EL (cell line): ENCODE data around the gene MEG3.

Experiments
- DNase-seq: peaks from one replicate; pipeline ENCODE4 v3.0.0-alpha.2; 2016

Gene MEG3

GRCh38 chr14:100867631-100868315 lies 41.9 kb downstream of the MEG3 start:
- no peak for DNase-seq

- DNase-seq = no peak
Measured at GRCh38 chr14:100868621-100869370, 42.9 kb downstream of the MEG3 start.

- DNase-seq = peak; percentile 82
Measured at GRCh38 chr14:100871234-100872186, 45.6 kb downstream of the MEG3 start.

DNA sequence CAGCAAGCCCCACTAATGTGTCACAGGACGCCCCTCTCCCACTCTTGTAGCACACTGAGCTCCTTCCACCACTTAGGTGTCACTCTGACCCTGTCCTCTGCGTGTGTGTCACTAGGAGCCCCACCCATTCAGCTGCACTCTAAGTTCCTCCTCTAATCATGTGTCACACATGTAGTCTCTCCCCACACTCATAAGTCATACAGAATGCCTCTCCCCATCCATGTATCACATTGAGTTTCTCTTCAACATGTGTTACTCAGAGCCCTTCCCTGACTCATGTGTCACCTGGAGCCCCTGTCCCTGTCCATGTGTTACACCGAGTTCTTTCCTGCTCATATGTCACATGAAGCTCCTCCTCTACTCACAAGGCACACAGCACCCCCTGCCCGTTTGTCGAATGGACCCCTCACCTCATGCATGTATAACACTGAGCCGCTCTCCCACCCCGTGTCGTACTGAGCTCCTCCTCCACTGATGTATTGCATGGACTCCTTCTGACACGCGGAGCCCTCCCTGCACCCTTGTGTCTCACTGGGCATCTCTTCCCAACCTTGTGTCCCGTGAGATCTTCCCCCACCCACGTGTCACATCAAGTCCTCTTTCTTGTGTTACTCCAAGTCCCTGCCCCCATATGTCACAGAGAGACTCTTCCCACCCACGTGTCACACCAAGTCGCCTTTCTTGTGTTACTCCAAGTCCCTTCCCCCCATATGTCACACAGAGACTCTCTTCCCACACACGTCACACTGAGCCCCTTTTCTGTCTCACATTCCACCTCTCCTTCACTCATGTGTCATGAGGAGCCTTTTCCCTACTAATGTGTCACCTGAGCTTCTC lies 46.6 kb downstream of the MEG3 start:
- peak; percentile 14 for DNase-seq

DNA sequence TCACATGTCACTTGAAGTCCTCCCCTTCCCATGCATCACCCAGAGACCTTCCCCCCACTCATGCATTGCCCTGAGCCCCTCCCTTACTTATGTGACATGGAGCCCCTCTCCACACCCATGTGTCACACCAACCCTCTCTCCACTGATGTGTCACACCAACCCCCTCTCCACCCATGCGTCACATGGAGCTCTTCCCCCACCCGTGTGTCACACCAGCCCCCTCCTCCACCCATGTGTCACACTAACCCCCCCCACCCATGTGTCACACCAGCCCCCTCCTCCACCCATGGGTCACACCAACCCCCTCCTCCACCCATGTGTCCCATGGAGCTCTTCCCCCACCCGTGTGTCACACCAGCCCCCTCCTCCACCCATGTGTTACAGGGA lies 47.2 kb downstream of the MEG3 start:
- no peak for DNase-seq

DNA sequence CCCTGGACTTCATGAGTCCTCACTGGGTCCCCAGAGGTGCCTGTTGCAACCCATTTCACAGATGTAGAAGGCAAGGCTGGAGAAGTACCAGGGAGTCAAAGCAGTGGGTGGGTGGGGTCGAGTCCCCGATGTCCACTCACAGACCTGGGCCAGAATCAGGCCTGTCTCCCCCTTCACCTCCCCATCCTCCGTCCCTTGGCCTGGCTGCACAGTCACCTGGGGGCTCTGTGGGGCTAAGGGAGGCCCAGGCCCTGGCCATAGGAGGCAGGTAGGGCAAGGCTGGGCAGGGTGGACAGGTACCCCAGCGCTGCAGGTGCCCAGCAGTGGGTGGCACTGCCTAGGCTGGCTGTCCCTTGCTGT lies 48.1 kb downstream of the MEG3 start:
- no peak for DNase-seq

DNA sequence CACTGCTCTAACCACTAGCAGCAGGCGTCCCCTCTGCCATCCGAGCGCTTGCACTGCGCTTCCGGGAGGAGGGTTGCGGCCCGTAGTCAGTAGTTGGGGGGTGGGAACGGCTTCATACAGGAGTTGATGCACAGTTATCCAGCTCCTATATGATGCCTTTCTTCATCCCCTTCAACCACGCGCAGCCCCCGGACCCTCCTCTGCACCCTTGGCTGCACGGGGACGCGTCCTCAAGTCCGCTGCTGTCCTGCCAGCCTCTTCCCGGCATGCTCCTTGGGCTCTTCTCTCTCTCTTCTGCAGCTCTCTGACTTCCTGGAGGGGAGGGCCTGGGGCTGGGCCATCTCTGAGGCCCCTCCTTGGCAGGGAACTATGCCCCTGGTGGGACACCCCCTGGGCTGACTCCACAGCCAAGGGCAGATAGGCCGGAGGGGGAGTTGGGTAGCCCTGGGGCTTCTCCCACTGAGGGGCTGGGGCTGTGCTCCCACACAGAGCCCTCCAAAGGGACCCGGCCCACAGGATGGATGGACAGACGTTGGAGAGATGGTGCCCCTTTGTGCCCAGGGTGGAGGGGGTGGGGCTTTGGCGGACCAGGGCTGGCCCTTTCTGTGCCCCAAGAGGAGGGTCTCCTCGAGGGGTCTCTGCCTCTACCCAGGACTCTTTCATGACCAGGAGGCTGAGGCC lies 48.6 kb downstream of the MEG3 start:
- DNase-seq = no peak

DNA sequence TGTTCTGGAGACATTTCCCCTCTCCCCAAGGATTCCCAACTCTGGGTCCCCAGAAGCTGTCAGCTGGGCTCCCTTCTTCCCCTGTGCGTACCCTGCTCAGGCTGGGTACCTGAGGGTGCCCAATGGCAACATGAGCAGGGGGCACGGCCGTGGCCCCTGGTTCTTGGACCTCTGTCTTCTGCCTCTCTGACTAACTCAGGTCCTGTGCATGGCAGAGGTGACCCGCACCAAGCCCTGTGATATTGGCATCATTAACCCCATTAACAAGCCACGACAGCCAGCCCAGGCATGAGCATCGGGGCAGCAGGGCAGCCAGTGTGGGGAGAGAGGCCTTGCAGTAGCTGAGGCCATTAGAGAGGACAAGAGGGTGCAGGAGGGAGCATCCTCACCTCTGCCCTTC lies 49.2 kb downstream of the MEG3 start:
- no peak for DNase-seq

- no peak for DNase-seq
Measured at GRCh38 chr14:100875861-100876590, 50.1 kb downstream of the MEG3 start.

DNA sequence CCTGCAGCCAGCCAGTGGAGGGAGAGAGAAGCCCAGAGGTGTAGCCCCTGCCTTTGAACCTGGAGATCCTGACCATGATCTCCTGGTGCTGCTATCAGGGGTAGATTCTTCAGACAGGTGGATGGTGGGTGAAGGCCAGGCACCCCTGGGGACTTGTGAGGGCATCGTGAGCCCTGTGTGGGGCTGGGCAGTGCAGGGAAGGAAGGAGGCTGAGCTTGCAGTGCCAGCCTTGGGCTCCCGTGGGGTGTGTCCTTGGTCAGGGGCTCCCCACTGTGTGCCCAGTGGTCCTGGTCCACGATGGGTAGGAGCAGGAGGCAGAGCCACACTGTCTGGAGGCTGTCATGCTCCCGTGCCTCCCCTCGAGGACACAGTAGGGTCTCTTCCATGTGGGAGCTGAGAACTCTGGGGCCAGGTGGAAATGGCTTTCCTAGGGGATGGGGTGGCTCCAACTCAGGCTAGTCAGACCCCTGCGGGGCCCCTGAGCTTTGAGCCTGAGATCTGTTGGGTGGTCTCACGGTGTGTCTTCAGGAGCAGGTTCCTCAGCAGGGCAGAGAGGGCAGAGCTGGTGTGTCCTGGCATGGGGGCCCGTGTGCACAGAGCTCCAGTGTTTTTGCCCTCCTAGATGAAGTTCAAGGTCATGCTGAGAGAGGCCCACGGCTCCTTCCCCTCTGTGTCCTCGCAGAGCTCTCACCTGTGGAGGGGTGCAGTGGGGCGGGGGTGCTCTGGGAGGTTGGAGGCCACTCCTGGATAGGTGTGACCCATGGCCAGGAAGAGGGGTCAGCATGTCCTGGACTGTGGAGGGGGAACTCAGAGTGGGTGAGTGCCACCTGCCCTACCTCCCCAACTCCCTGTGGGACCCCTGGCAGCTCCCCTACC lies 52.6 kb downstream of the MEG3 start:
- DNase-seq = no peak

- no peak for DNase-seq
Measured at GRCh38 chr14:100879194-100879593, 53.3 kb downstream of the MEG3 start.

GRCh38 chr14:100879782-100880181 lies 53.9 kb downstream of the MEG3 start:
- DNase-seq = no peak

DNA sequence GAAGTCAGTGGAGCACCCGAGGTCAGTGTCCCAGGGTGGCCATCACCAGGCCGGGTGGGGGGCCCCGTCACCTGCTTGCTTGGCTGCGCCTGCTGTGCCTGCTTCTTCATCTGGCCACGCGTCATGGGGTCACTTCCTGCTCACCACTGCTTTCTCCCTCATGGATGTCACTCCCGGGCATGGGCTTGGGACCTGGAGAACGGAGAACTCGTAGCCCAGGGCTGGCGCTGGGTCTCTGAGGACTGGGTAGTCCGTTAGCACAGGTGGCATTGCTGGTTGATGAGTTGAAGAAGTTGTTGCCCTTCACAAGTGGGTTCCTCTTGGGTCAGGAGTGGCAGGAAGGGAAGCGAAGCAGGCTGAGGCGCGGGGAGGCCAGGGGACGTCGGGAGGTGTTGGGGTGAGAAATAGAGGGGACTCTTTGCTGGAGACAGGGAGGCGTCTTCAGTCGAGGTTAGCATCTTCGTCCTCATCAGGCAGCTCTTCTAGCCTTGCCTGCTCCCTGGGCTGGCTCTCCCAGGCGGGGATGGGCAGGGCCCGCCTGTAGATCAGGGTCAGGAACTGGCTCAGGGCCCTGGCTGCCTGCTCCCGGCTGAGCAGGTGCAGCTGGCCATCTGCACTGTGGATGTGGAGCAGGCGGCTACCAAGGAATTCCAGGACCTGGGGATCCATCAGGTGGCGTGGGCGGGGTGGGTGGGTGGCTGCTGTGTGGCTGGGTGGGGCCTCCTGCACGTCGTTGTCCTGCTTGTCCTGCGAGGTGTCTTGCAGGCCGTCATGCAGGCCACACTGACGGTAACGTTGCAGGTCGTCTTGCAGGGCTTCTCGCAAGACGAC lies 54.6 kb downstream of the MEG3 start:
- no peak for DNase-seq

DNA sequence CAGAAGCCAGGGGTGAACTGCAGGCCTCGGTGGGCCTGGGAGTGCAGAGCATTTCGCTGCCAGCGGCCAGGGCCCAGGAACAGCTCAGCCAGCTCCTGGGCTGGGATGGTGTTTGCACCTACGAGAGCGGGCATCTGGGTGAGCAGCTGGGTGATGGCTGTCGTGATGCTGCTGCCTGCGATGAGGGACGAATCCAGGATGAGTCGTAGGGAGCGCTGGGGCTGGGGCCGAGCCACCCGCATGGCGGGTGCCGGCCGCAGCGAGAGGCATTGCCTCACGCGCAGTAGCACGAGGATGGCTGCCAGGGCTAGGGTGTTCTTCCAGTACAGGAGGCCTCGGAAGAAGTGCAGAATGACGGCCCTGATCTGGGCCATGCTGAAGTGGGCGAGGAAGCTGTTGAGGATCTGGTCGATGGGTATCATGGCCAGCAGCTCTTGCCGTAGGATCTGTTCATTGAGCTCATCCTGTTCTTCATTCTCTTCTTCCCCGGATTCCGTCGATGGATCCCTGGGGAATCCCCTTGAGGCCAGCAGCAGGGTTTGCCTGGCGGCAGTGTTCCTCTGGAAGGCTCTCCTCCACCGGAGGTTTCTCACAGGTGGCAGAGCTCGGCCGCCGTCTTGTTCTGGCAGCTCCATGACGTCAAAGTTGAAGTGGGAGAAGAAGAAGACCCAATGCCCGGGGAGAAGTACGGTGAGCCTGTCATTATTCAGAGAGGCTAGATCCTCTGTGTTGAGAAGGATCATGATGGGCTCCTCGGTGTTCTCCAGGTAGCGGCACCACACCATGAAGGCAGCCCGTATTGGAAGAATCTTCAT lies 55.5 kb downstream of the MEG3 start:
- no peak for DNase-seq

DNA sequence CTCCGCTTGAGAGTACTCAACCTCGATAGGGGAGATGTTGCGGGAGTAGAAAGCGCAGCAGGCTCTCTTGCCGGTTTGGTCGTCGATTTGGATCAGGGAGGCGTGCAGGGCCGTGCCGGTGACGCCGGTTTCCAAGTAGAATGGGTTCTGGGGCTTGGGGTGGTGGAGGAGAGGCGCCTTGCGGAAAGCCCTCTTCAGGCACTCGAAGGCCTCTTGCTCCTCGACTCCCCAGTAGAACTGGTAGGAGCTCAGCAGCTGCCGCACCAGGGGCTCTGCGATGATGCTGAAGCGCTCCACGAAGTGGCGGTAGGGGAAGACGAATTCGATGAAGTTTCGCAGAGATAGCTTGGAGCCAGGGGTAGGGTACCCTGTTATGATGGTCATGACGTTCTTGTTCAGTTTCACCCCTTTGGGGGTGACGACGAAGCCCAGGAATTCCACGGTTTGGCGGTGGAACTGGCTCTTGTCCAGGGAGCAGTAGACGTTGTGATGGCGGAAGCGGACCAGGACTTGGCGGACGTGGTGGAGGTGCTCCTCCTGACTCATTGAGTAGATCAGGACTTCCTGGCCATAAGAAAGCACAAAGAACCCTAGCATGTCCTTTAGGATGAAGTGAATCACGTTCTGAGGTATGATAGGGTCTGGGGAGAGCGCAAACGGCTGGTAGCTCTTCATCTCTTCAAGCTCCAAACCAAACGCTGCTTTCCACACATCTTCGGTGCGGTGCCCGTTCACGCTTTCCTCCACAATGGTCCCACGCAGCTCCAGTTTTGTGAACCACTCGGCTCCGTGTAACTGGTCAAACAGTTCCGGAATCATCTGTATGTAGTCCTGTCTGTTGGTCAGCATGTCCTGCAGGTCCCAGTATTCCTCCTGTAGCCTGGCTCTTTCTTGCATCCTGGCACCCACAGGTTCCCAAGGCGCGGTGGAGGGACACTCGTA lies 56.4 kb downstream of the MEG3 start:
- DNase-seq = no peak

DNA sequence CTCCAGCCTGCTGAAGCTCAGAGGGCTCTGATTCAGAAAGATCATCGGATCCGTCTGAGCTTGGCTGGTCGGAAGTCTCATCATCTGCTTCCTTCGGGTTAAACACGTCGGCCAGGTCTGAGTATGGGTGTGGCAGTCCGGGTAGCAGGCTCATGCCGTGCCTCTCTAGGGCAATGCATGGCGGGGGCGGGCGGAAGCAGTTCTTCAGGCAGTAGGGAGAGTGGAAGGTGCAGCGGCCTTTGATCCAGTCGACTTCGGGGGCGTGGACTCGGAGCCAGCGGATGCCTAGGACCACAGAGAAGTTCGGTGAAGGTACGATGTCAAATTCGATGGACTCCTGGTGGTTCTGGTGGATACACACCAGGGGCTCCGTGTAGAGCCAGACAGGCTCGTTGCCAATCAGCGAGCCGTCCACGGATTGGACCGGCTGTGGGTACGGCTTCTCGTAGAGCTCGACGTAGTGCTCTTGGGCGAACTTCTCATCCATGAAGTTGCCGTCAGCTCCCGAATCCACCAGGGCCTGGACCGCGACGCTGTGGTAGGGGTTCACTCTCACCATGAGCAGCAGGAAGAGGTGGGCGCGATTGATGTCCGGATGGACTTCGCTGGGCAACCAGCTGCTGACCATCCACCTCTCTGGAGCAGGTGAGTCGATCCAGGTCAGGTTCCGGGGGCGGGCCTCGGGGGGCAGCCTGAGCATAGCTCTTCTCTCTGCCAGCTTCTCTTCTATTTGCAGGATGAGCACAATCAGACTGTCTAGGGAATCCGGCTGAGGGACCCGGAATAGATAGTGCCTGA lies 57.3 kb downstream of the MEG3 start:
- DNase-seq = no peak

DNA sequence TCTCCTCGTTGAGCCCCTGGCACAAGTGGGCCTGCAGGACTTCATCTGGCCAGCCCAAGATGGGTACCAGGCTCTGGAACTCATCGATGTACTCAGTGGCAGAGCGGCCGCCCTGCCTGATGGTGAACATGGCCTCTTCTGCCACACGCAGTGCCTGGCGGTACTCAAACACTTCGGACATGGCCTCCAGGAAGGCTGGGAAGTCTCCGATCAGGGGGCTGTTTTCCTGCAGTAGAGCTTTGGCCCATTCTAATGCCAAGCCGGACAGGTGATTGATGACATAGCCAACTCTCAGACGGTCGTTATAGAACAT lies 57.8 kb downstream of the MEG3 start:
- no peak for DNase-seq
